Measurements from ENCODE around the gene ATP8A2. TPM values are rescaled to one million over a fixed set of nuclear protein-coding genes. Genes with fewer than 3 reads are reported as not detected.

Gene ATP8A2
- total and polyA plus RNA-seq, 4 donors = 0.31 to 2.7 (median 1.1) TPM

DNA sequence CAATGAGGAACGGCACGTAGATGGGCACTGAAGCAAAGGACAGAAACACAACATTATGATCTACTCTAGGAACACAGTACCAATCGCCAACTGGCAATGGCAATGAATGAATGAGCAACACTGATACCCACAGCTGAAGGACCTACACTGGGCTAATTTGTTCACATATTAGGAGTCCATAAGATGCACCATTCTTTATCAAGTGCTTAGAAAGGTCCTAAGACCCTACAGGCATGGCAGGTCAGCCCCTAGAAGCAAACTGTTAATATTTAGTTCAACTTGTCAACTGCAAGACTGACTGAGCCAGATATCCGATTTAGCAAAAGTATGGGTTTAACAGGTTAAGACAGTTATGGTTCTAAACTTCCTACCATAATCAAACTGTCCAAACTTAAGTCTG, 675.3 kb downstream of the ATP8A2 start:
- ATAC-seq (ENCODE audit: insufficient read depth, low FRiP score) (no peak), DNase-seq (no peak)
- H3K4me1 ChIP-seq (ENCODE audit: control insufficient read depth in 5 of 5, insufficient read depth in 5 of 5, low read length in 5 of 5) = peaks cover 0 to 24% (median 4%) of the 10 kb centered on the region in 5 donors
- H3K36me3 ChIP-seq (ENCODE audit: control insufficient read depth in 4 of 4, insufficient read depth in 4 of 4, low read length in 4 of 4) = peaks cover 0 to 35% (median 9%) of the 10 kb centered on the region in 4 donors
- WGBS, 2 donors = 91 to 93% methylated on average over 4 of the region's 4 CpGs
- H3K4me3 ChIP-seq = no peak overlapping the region
- H3K9me3 ChIP-seq (ENCODE audit: control insufficient read depth in 4 of 4, insufficient read depth in 3 of 4, low read length in 3 of 4) = peaks cover 0 to 6% (median 0%) of the 10 kb centered on the region in 4 donors
- TF ChIP-seq, protein P1, sequence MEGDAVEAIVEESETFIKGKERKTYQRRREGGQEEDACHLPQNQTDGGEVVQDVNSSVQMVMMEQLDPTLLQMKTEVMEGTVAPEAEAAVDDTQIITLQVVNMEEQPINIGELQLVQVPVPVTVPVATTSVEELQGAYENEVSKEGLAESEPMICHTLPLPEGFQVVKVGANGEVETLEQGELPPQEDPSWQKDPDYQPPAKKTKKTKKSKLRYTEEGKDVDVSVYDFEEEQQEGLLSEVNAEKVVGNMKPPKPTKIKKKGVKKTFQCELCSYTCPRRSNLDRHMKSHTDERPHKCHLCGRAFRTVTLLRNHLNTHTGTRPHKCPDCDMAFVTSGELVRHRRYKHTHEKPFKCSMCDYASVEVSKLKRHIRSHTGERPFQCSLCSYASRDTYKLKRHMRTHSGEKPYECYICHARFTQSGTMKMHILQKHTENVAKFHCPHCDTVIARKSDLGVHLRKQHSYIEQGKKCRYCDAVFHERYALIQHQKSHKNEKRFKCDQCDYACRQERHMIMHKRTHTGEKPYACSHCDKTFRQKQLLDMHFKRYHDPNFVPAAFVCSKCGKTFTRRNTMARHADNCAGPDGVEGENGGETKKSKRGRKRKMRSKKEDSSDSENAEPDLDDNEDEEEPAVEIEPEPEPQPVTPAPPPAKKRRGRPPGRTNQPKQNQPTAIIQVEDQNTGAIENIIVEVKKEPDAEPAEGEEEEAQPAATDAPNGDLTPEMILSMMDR (IDR thresholded peaks at IDR 0.05; ENCODE audit: control extremely low read depth, extremely low read depth) = no peak
- H3K27me3 ChIP-seq (ENCODE audit: control insufficient read depth in 3 of 3, insufficient read depth in 3 of 3, low read length in 2 of 3) = no peaks in the 10 kb centered on the region
- H3K9ac ChIP-seq (ENCODE audit: insufficient read depth in 1 of 2, low read length in 2 of 2) = no peak overlapping the region
- no peak overlapping the region for H3K27ac ChIP-seq (ENCODE audit: low read depth in 1 of 2, low read length in 1 of 2)

DNA sequence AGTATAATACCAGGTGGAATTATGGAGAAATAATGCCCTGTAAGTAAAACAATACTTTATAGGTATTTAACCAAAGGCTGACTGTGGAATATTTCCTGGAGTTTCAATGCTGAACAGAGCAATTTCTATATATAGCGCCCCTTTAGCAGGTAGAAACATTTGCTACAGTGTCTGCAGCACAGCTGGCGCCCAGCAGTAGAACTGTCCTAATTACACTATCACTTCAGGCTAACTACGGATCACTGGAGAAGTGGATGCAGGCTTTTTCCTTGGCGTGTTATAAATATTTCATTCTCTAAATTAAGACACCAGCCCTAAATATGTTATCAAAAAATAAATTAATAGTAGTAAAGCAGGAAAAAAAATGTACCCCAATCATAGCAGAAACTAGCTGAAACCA, 677.0 kb downstream of the ATP8A2 start:
- Histone ChIP-seq H3K9ac (ENCODE audit: insufficient read depth in 1 of 2, low read length in 2 of 2) (peak overlapping the region in 1 of 2 donors; percentile 92), H3K36me3 (ENCODE audit: control insufficient read depth in 4 of 4, insufficient read depth in 4 of 4, low read length in 4 of 4) (peaks cover 0 to 35% (median 9%) of the 10 kb centered on the region in 4 donors), H3K27me3 (ENCODE audit: control insufficient read depth in 3 of 3, insufficient read depth in 3 of 3, low read length in 2 of 3) (no peaks in the 10 kb centered on the region), H3K4me1 (ENCODE audit: control insufficient read depth in 5 of 5, insufficient read depth in 5 of 5, low read length in 5 of 5) (peaks cover 0 to 28% (median 4%) of the 10 kb centered on the region in 5 donors), H3K9me3 (ENCODE audit: control insufficient read depth in 4 of 4, insufficient read depth in 3 of 4, low read length in 3 of 4) (peaks cover 0 to 6% (median 0%) of the 10 kb centered on the region in 4 donors), H3K4me3 (no peak overlapping the region), H3K27ac (ENCODE audit: low read depth in 1 of 2, low read length in 1 of 2) (no peak overlapping the region)
- ATAC-seq (ENCODE audit: insufficient read depth, low FRiP score) (no peak), DNase-seq (peak in 2 of 3 donors; percentile 45 to 53)
- TF ChIP-seq, protein P1 (IDR thresholded peaks at IDR 0.05; ENCODE audit: control extremely low read depth, extremely low read depth) = no peak
- 56 to 68% methylated on average over 4 of the region's 4 CpGs for WGBS, 2 donors

- ATAC-seq (ENCODE audit: insufficient read depth, low FRiP score) (peak; percentile 55), DNase-seq (peak; percentile 68 to 79 (median 69))
- 3 to 4% methylated on average over 72 to 82 of the region's 82 CpGs for WGBS, 2 donors
- Histone ChIP-seq H3K4me3 (peak overlapping the region; percentile 25), H3K9ac (ENCODE audit: insufficient read depth in 1 of 2, low read length in 2 of 2) (peak overlapping the region in 1 of 2 donors; percentile 92), H3K4me1 (ENCODE audit: control insufficient read depth in 5 of 5, insufficient read depth in 5 of 5, low read length in 5 of 5) (peaks cover 0 to 28% (median 4%) of the 10 kb centered on the region in 5 donors), H3K27ac (ENCODE audit: low read depth in 1 of 2, low read length in 1 of 2) (peak overlapping the region in 1 of 2 donors; percentile 34), H3K9me3 (ENCODE audit: control insufficient read depth in 4 of 4, insufficient read depth in 3 of 4, low read length in 3 of 4) (peaks cover 0 to 6% (median 0%) of the 10 kb centered on the region in 4 donors), H3K36me3 (ENCODE audit: control insufficient read depth in 4 of 4, insufficient read depth in 4 of 4, low read length in 4 of 4) (peaks cover 0 to 25% (median 6%) of the 10 kb centered on the region in 4 donors), H3K27me3 (ENCODE audit: control insufficient read depth in 3 of 3, insufficient read depth in 3 of 3, low read length in 2 of 3) (no peaks in the 10 kb centered on the region)
- TF ChIP-seq, protein P1 (IDR thresholded peaks at IDR 0.05; ENCODE audit: control extremely low read depth, extremely low read depth) = no peak
Observed at GRCh38 chr13:26050568-26051230, 678.9 kb downstream of the ATP8A2 start.
